AG09309 (cell line): ENCODE results near the gene IQCC.

Experiments used
- DNase-seq: peaks from one replicate; pipeline ENCODE4 v3.0.0-alpha.2; 2010; ENCODE audit warnings: low read depth
- H3K4me3 ChIP-seq: 2 replicates; pipeline ENCODE4 v1.5.1; 2011; ENCODE audit warnings: mild to moderate bottlenecking, low read depth, low read length, moderate library complexity; ENCODE audit not compliant: control insufficient read depth
- TF ChIP-seq, protein P1 (sequence below): IDR thresholded peaks from 2 replicates; pipeline ENCODE4 v1.5.1; 2011; ENCODE audit warnings: mild to moderate bottlenecking, low read depth, low read length, inconsistent platforms; ENCODE audit not compliant: insufficient read depth, control insufficient read depth; ENCODE audit errors: missing control alignments

The IQCC gene

DNA sequence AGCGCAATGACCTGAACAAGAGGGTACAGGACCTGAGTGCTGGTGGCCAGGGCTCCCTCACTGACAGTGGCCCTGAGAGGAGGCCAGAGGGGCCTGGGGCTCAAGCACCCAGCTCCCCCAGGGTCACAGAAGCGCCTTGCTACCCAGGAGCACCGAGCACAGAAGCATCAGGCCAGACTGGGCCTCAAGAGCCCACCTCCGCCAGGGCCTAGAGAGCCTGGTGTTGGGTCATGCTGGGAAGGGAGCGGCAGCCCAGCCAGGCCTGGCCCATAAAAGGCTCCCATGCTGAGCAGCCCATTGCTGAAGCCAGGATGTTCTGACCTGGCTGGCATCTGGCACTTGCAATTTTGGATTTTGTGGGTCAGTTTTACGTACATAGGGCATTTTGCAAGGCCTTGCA lies 10.5 kb upstream of the IQCC start:
- TF ChIP-seq, protein P1, sequence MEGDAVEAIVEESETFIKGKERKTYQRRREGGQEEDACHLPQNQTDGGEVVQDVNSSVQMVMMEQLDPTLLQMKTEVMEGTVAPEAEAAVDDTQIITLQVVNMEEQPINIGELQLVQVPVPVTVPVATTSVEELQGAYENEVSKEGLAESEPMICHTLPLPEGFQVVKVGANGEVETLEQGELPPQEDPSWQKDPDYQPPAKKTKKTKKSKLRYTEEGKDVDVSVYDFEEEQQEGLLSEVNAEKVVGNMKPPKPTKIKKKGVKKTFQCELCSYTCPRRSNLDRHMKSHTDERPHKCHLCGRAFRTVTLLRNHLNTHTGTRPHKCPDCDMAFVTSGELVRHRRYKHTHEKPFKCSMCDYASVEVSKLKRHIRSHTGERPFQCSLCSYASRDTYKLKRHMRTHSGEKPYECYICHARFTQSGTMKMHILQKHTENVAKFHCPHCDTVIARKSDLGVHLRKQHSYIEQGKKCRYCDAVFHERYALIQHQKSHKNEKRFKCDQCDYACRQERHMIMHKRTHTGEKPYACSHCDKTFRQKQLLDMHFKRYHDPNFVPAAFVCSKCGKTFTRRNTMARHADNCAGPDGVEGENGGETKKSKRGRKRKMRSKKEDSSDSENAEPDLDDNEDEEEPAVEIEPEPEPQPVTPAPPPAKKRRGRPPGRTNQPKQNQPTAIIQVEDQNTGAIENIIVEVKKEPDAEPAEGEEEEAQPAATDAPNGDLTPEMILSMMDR, result no peak
- no peak overlapping the region for H3K4me3 ChIP-seq
- DNase-seq, result no peak

DNA sequence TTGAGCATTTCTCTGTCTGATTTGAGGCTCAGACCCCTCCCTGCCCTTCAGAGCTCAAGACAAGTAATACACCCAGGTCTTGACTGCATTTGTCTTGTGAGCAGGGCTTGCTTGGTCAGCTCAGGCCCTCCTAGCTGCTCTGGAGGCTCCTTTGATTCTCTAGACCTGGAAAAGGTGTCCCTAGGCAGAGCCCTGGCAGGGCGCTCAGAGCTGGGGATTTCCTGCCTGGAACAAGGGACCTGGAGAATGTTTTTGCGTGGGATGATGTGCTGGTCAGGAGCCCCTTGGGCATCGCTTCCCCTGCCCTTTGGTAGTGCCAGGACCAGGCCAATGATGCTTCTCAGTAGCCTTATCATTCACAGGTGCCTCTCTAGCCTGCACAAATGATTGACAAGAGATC lies 9.9 kb upstream of the IQCC start:
- TF ChIP-seq, protein P1, result no peak
- DNase-seq, result no peak
- H3K4me3 ChIP-seq, result no peak overlapping the region

DNA sequence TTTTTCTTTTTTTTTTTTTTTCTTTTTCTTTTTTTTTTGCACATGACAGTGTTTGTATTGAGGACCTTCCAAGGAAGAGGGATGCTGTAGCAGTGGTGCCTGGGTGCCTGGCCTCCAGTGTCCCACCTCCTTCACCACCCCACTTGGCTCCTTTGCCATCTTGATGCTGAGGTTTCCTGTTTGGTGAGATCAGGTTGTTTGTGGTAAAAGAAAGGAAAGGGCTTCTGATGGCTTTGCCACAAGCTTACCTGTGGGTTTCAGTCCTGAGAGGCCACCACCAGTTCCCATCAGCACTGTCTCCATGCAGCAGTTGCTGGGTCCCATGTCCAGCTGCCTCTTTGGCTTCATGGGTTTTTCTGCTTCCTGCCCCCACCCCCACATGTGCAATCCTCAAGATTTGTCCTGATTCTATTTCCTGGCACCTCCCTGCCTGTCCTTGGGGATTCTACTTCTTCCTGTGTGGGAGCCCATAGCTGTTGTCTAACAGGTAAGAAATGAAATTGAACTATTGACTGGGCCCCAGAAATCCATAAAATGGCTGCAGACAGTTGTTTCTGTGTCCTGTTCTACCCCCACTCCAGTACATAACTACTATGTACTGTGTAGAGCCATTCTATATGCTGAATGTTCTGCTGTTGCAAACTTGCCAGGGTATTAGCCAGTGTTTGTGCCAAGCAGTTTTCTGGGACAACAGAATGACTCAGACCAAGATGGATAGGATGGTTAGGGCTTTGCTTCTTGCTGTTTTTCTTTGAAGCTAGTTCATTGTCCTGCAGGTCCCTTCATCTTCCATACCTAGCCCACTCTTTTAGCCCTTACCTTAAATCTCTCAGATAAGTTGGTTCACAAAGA lies 9.3 kb upstream of the IQCC start:
- TF ChIP-seq, protein P1, result no peak
- DNase-seq, result no peak
- no peak overlapping the region for H3K4me3 ChIP-seq

DNA sequence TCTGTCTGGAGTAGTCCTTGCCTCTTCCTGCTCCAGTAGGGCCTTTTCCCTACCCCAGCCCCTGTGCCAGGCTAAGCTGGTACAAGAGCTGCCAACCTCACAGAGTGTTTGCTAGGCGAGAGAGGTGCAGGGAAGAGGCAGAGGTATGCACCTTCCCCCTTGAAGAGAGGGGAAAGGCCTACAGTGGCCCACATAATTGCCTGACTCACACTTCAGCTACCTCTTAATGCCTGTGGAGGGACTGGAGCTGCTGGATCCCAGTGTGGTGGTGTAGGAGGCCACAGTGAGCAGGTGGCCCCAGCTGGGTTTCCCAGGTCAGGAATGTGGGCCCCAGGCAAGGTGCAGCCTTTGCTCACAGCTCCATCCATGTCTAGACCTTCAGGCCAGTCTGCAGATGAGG lies 8.4 kb upstream of the IQCC start:
- TF ChIP-seq, protein P1, result no peak
- no peak overlapping the region for H3K4me3 ChIP-seq
- DNase-seq, result no peak

DNA sequence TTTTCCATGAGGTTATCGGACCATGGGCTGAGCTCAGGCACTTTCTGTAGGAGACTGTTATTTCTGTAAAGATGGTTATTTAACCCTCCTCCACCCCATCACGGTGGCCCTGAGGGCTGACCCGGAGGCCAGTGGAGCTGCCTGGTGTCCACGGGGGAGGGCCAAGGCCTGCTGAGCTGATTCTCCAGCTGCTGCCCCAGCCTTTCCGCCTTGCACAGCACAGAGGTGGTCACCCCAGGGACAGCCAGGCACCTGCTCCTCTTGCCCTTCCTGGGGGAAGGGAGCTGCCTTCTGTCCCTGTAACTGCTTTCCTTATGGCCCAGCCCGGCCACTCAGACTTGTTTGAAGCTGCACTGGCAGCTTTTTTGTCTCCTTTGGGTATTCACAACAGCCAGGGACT lies 7.6 kb upstream of the IQCC start:
- TF ChIP-seq, protein P1, result no peak
- DNase-seq, result no peak
- no peak overlapping the region for H3K4me3 ChIP-seq

DNA sequence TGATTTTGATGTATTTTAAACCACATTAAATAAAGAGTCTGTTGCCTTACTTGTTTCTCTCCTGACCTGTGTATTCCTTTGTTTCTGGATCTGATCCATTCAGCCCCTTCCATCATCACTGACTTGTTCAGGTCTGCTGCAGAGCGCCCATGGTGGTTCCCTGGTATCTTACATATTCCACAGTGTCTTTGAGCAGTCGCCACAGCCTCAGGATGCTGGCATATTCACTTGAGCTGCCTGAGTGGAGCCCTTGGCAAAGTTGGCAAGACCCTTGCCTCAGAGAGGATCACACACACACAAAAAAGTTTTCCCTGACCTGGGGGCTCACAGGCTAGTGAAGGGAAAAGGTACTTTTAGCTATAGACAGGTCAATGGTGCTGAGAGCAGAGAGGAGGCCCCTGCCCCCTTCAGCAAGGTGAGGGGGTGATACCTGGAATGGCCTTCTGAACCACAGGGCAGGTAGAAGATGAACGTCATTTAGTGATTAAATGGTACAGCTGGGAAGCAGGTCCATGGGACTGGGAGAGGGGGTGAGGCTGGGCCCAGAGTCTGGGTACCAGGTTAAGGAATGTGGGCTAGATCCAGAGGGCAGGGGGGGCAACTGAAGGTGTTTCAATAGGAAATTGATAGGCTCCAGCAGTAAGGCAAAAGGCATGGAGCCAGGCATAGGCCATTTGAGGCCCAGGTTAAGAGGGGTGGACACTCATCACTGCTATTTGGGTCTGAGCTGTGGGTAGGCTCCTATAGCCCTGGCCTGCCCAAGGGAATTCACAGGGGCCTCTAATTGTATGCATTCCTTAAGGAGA lies 7.0 kb upstream of the IQCC start:
- H3K4me3 ChIP-seq, result no peak overlapping the region
- TF ChIP-seq, protein P1, result no peak
- no peak for DNase-seq
